ENCODE data around the gene THSD4. TPM values are rescaled to one million over a fixed set of nuclear protein-coding genes. Genes with fewer than 3 reads are reported as not detected.

The THSD4 gene
- total RNA-seq, 2 experiments from 2014 or later: not detected

GRCh38 chr15:71685420-71685993 lies 570.2 kb downstream of the THSD4 start:
- Histone ChIP-seq H3K4me1 (ENCODE audit: insufficient read depth, low read length) (no peaks in the 10 kb centered on the region), H3K9me3 (ENCODE audit: control insufficient read depth in 1 of 2, insufficient read depth in 1 of 2, low read length in 2 of 2) (no peaks in the 10 kb centered on the region), H3K4me3 (ENCODE audit: low read length) (no peak overlapping the region), H3K27me3 (ENCODE audit: control insufficient read depth in 1 of 2, insufficient read depth in 2 of 2, low read length in 2 of 2) (peaks cover 0 to 4% of the 10 kb centered on the region in 2 experiments), H3K27ac (ENCODE audit: low read depth in 1 of 2, low read length in 2 of 2) (no peak overlapping the region), H3K36me3 (ENCODE audit: insufficient read depth, low read length) (no peaks in the 10 kb centered on the region)
- ATAC-seq (ENCODE audit: poor library complexity) (no peak), DNase-seq (no peak)
- H3K4me3 Mint-ChIP-seq: no peak overlapping the region
- H3K27ac Mint-ChIP-seq: no peak overlapping the region
- CTCF ChIA-PET: no interaction called here
- peaks cover 3% of the 10 kb centered on the region for H3K4me1 Mint-ChIP-seq (ENCODE audit: low read depth)
- H3K9me3 Mint-ChIP-seq: peaks cover 1% of the 10 kb centered on the region
- H3K36me3 Mint-ChIP-seq (ENCODE audit: low read depth): no peaks in the 10 kb centered on the region
- POLR2A ChIA-PET: no interaction called here
- intact Hi-C loops (cut with DNase I, micrococcal nuclease): no loop called here
- peaks cover 51% of the 10 kb centered on the region for H3K27me3 Mint-ChIP-seq
- TF ChIP-seq, protein P1, sequence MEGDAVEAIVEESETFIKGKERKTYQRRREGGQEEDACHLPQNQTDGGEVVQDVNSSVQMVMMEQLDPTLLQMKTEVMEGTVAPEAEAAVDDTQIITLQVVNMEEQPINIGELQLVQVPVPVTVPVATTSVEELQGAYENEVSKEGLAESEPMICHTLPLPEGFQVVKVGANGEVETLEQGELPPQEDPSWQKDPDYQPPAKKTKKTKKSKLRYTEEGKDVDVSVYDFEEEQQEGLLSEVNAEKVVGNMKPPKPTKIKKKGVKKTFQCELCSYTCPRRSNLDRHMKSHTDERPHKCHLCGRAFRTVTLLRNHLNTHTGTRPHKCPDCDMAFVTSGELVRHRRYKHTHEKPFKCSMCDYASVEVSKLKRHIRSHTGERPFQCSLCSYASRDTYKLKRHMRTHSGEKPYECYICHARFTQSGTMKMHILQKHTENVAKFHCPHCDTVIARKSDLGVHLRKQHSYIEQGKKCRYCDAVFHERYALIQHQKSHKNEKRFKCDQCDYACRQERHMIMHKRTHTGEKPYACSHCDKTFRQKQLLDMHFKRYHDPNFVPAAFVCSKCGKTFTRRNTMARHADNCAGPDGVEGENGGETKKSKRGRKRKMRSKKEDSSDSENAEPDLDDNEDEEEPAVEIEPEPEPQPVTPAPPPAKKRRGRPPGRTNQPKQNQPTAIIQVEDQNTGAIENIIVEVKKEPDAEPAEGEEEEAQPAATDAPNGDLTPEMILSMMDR (IDR thresholded peaks at IDR 0.05): no peak

DNA sequence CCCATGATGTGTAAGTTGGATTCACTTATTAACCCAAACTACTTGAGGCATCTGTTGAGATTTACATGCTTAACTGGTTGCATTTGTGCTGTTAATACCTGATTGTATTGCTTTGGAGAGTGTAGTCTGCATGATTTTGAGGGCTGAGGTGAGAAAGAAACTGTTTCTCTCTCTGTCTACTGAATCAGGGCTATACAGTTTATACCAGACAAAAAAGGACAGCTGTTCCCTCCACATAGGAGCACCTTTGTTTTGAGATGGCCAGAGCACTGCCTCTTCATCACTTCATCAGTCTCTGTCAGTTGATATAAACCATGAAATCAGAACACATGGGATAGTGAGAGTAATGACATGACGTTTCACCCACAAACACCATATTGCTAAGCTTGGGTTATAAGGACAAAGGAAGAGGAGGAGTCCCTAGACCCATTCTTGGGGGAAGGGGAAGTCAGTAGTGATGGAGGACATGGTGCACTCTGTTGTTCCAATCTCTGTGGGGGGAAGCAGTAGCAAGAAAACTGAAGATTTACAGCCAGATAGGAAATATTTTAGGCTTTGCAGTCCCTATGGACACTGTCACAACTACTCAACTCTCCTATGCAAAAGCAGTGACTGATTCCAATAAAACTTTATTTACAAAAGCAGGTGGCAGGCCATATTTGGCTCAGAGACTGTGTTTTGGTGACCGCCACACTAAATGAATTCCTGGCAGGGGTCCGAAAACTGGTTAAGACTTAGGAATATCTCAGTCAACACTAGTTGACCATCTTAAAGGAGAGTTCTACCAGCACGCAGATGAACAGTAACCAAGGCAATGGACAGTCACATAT lies 571.2 kb downstream of the THSD4 start:
- no peak overlapping the region for H3K27ac ChIP-seq (ENCODE audit: low read depth in 1 of 2, low read length in 2 of 2)
- DNase-seq: no peak
- no peaks in the 10 kb centered on the region for H3K4me1 ChIP-seq (ENCODE audit: insufficient read depth, low read length)
- H3K4me3 Mint-ChIP-seq: no peak overlapping the region
- peaks cover 59% of the 10 kb centered on the region for H3K27me3 Mint-ChIP-seq
- peaks cover 3% of the 10 kb centered on the region for H3K4me1 Mint-ChIP-seq (ENCODE audit: low read depth)
- no peaks in the 10 kb centered on the region for H3K36me3 ChIP-seq (ENCODE audit: insufficient read depth, low read length)
- POLR2A ChIA-PET: no interaction called here
- no peaks in the 10 kb centered on the region for H3K36me3 Mint-ChIP-seq (ENCODE audit: low read depth)
- H3K27me3 ChIP-seq (ENCODE audit: control insufficient read depth in 1 of 2, insufficient read depth in 2 of 2, low read length in 2 of 2): peaks cover 0 to 4% of the 10 kb centered on the region in 2 experiments
- H3K9me3 Mint-ChIP-seq: peaks cover 2% of the 10 kb centered on the region
- H3K4me3 ChIP-seq (ENCODE audit: low read length): no peak overlapping the region
- intact Hi-C loops (cut with DNase I, micrococcal nuclease): no loop called here
- no peaks in the 10 kb centered on the region for H3K9me3 ChIP-seq (ENCODE audit: control insufficient read depth in 1 of 2, insufficient read depth in 1 of 2, low read length in 2 of 2)
- no peak for ATAC-seq (ENCODE audit: poor library complexity)
- CTCF ChIA-PET: no interaction called here
- TF ChIP-seq, protein P1 (IDR thresholded peaks at IDR 0.05): no peak
- no peak overlapping the region for H3K27ac Mint-ChIP-seq

- Histone ChIP-seq H3K4me3 (ENCODE audit: low read length) (no peak overlapping the region), H3K9me3 (ENCODE audit: control insufficient read depth in 1 of 2, insufficient read depth in 1 of 2, low read length in 2 of 2) (no peaks in the 10 kb centered on the region), H3K27me3 (ENCODE audit: control insufficient read depth in 1 of 2, insufficient read depth in 2 of 2, low read length in 2 of 2) (peaks cover 0 to 4% of the 10 kb centered on the region in 2 experiments), H3K27ac (ENCODE audit: low read depth in 1 of 2, low read length in 2 of 2) (no peak overlapping the region), H3K36me3 (ENCODE audit: insufficient read depth, low read length) (no peaks in the 10 kb centered on the region), H3K4me1 (ENCODE audit: insufficient read depth, low read length) (no peaks in the 10 kb centered on the region)
- peaks cover 2% of the 10 kb centered on the region for H3K9me3 Mint-ChIP-seq
- no peaks in the 10 kb centered on the region for H3K36me3 Mint-ChIP-seq (ENCODE audit: low read depth)
- H3K27me3 Mint-ChIP-seq: peaks cover 66% of the 10 kb centered on the region
- H3K27ac Mint-ChIP-seq: no peak overlapping the region
- intact Hi-C loops (cut with DNase I, micrococcal nuclease): no loop called here
- peaks cover 3% of the 10 kb centered on the region for H3K4me1 Mint-ChIP-seq (ENCODE audit: low read depth)
- POLR2A ChIA-PET: no interaction called here
- DNase-seq (no peak), ATAC-seq (ENCODE audit: poor library complexity) (no peak)
- no peak overlapping the region for H3K4me3 Mint-ChIP-seq
- TF ChIP-seq, protein P1 (IDR thresholded peaks at IDR 0.05): no peak
- CTCF ChIA-PET: no interaction called here
These were observed 572.7 kb downstream of the THSD4 start for GRCh38 chr15:71687902-71688508.

Measured in CD4-positive, alpha-beta T cell (primary cell).